ENCODE measurements around the gene POMGNT1.

DNA sequence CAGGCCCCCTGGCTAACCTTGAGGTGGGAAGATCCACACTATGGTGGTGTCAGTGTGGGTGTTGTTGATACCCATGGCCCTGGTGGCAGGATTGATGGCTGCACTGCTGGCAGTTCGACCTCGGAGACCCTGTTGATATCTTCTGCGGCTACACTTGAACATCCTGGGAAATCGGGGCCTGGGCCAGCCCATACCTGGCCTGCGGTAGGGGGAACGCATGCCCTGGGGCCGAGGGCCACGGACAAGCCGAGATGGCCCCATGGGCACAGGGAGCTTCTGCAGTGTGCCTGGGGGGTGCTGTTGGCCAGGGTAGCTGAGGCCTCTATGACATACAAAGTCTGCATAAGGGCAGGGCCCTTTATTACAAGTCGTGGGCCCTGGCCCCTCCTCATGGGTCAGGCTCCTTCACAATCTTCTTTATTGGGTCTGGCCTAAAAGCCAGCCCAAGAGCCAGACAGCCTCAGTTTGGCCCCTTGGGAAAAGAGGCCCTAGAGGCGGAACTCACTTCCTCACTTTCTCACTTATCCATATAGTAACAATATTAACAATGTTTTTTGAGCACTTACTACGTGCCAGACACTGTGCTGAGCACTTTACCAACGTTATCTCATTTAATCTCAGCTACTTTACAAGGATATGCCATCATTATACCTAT, 21.9 kb downstream of the POMGNT1 start, which contains the start of gene P3R3URF:
- TF ChIP-seq, protein P1, sequence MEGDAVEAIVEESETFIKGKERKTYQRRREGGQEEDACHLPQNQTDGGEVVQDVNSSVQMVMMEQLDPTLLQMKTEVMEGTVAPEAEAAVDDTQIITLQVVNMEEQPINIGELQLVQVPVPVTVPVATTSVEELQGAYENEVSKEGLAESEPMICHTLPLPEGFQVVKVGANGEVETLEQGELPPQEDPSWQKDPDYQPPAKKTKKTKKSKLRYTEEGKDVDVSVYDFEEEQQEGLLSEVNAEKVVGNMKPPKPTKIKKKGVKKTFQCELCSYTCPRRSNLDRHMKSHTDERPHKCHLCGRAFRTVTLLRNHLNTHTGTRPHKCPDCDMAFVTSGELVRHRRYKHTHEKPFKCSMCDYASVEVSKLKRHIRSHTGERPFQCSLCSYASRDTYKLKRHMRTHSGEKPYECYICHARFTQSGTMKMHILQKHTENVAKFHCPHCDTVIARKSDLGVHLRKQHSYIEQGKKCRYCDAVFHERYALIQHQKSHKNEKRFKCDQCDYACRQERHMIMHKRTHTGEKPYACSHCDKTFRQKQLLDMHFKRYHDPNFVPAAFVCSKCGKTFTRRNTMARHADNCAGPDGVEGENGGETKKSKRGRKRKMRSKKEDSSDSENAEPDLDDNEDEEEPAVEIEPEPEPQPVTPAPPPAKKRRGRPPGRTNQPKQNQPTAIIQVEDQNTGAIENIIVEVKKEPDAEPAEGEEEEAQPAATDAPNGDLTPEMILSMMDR (IDR thresholded peaks at IDR 0.05; ENCODE audit: extremely low read depth in 1 of 2, insufficient read depth in 1 of 2, low read depth in 1 of 2, low read length in 2 of 2), result no peak
- no peak for TF ChIP-seq EZH2 (IDR thresholded peaks at IDR 0.05; ENCODE audit: borderline replicate concordance, low read depth, low read length, severe bottlenecking)
- no peak for TF ChIP-seq POLR2AphosphoS5 (IDR thresholded peaks at IDR 0.05; ENCODE audit: insufficient read depth, low read depth, low read length)
- TF ChIP-seq, protein P2, sequence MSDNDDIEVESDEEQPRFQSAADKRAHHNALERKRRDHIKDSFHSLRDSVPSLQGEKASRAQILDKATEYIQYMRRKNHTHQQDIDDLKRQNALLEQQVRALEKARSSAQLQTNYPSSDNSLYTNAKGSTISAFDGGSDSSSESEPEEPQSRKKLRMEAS (IDR thresholded peaks at IDR 0.05; ENCODE audit: insufficient read depth, insufficient read length), result no peak
- no peak for TF ChIP-seq POLR2A (IDR thresholded peaks at IDR 0.05; ENCODE audit: low read depth, low read length)
- no peak for TF ChIP-seq GATA2 (IDR thresholded peaks at IDR 0.05; ENCODE audit: insufficient read depth, insufficient read length, low read depth, low read length)
- no peak for TF ChIP-seq MYC (IDR thresholded peaks at IDR 0.05; ENCODE audit: low read depth, low read length)
- no peak for TF ChIP-seq JUN (IDR thresholded peaks at IDR 0.05; ENCODE audit: borderline replicate concordance, insufficient read depth, insufficient read length, low read depth)
- no peak for TF ChIP-seq FOS (IDR thresholded peaks at IDR 0.05; ENCODE audit: borderline replicate concordance, insufficient read depth, low read length)
